GM19438 (cell line): ENCODE data around the gene BLM.
"Not testable (repeated sequence)": the region's sequence is repeated elsewhere in the genome, so short reads cannot be mapped to it uniquely, and the experiment has no call there.

ENCODE experiments used
- ATAC-seq: cut with Tn5 transposase; IDR thresholded peaks from one replicate; pipeline ENCODE4 v1.9.1; 2021; ENCODE audit warnings: low read depth; ENCODE audit not compliant: unreplicated experiment

BLM gene

GRCh38 chr15:90720131-90720530, 3.0 kb downstream of the BLM start:
- ATAC-seq = no peak

- ATAC-seq = no peak
Observed at GRCh38 chr15:90729261-90729660, 12.1 kb downstream of the BLM start.

- ATAC-seq = no peak
Observed at GRCh38 chr15:90730290-90730689, 13.1 kb downstream of the BLM start.

GRCh38 chr15:90735923-90736322, 18.8 kb downstream of the BLM start:
- no peak for ATAC-seq

GRCh38 chr15:90740545-90740944, 23.4 kb downstream of the BLM start:
- ATAC-seq = not testable (repeated sequence)

GRCh38 chr15:90742087-90742486, 24.9 kb downstream of the BLM start:
- no peak for ATAC-seq

- no peak for ATAC-seq
Observed at GRCh38 chr15:90743407-90743806, 26.3 kb downstream of the BLM start.

GRCh38 chr15:90744759-90745402, 27.7 kb downstream of the BLM start:
- ATAC-seq = no peak

GRCh38 chr15:90749754-90750153, 32.6 kb downstream of the BLM start:
- ATAC-seq = no peak

- ATAC-seq = no peak
Observed at GRCh38 chr15:90750186-90750585, 33.0 kb downstream of the BLM start.

GRCh38 chr15:90751300-90751825, 34.2 kb downstream of the BLM start:
- no peak for ATAC-seq

- no peak for ATAC-seq
Observed at GRCh38 chr15:90756916-90757315, 39.8 kb downstream of the BLM start.

- ATAC-seq = no peak
Observed at GRCh38 chr15:90757461-90757860, 40.3 kb downstream of the BLM start.

GRCh38 chr15:90760661-90761232, 43.6 kb downstream of the BLM start:
- ATAC-seq = no peak

- ATAC-seq = no peak
Observed at GRCh38 chr15:90761629-90762028, 44.5 kb downstream of the BLM start.

- no peak for ATAC-seq
Observed at GRCh38 chr15:90762109-90762508, 45.0 kb downstream of the BLM start.

- no peak for ATAC-seq
Observed at GRCh38 chr15:90763366-90764099, 46.4 kb downstream of the BLM start.

GRCh38 chr15:90765531-90765930, 48.4 kb downstream of the BLM start:
- ATAC-seq = no peak

GRCh38 chr15:90765966-90766365, 48.8 kb downstream of the BLM start:
- ATAC-seq = no peak

GRCh38 chr15:90769375-90769774, 52.2 kb downstream of the BLM start:
- no peak for ATAC-seq

GRCh38 chr15:90773485-90773884, 56.3 kb downstream of the BLM start:
- no peak for ATAC-seq
